Activated CD4-positive, alpha-beta T cell treated with anti-CD3 and anti-CD28 coated beads for 36 hours (primary cell): Measurements from ENCODE around the gene BAD. TPM values are rescaled to one million over a fixed set of nuclear protein-coding genes. Genes with fewer than 3 reads are reported as not detected.

Experiments used
- ATAC-seq: fragments of 200-7000 bp; cut with Tn5 transposase; one replicate; pipeline ENCODE4 v1.10.0; 2021; ENCODE audit warnings: mild to moderate bottlenecking, moderate library complexity
- CTCF ChIA-PET: fragments of 350-600 bp; sonication (Branson Sonifier 250); formaldehyde crosslinking; loops from one replicate; lab custom pipeline; 2021; ENCODE audit warnings: antibody characterized with exemption; lab: Charles Lee
- POLR2A ChIA-PET: fragments of 350-600 bp; sonication (Branson Sonifier 250); formaldehyde crosslinking; loops from one replicate; lab custom pipeline; 2021; ENCODE audit warnings: antibody characterized with exemption, inconsistent platforms; lab: Charles Lee
- DNase-seq: peaks from one replicate; pipeline ENCODE4 v3.0.0-alpha.2; 2020
- H3K27ac Mint-ChIP-seq: one replicate; pipeline ENCODE4 v1.8.0; 2021; ENCODE audit warnings: mixed read lengths
- H3K27me3 Mint-ChIP-seq: one replicate; pipeline ENCODE4 v1.8.0; 2021; ENCODE audit warnings: mixed read lengths
- H3K36me3 Mint-ChIP-seq: one replicate; pipeline ENCODE4 v1.8.0; 2021; ENCODE audit warnings: low read depth, mixed read lengths
- H3K4me1 Mint-ChIP-seq: one replicate; pipeline ENCODE4 v1.8.0; 2021; ENCODE audit warnings: mixed read lengths
- H3K4me3 Mint-ChIP-seq: one replicate; pipeline ENCODE4 v1.8.0; 2021; ENCODE audit warnings: mild to moderate bottlenecking, moderate library complexity, mixed read lengths
- H3K9me3 Mint-ChIP-seq: one replicate; pipeline ENCODE4 v1.8.0; 2021; ENCODE audit warnings: low read depth, mixed read lengths
- intact Hi-C, 2 experiments: fragments of 100-400 bp; cut with DNase I in 1 of 2; cut with micrococcal nuclease in 1 of 2; formaldehyde crosslinking; loops; one replicate each; pipeline versions ENCODE4 v1.14.2 to v1.15.1; 2022 to 2024; cut with DNase I, micrococcal nuclease
- total RNA-seq, 2 experiments: library from RNA; stranded (reverse); gene quantifications; one replicate each; pipeline ENCODE4 v1.2.3, GENCODE V29; 2021

The BAD gene
- total RNA-seq, 2 experiments from 2014 or later = 21.3 to 22.9 TPM

- Mint-ChIP-seq H3K4me3 (no peak overlapping the region), H3K27me3 (no peaks in the 10 kb centered on the region), H3K36me3 (peaks cover 2% of the 10 kb centered on the region), H3K9me3 (no peaks in the 10 kb centered on the region), H3K4me1 (peaks cover 13% of the 10 kb centered on the region), H3K27ac (no peak overlapping the region)
- ATAC-seq (no peak), DNase-seq (no peak)
- POLR2A ChIA-PET = interaction anchor here (1.0 kb wide), 1 partner anchor 65 kb away, joined by 5 read pairs; no protein-coding TSS in a partner anchor
- intact Hi-C loops = no loop called here
- CTCF ChIA-PET = interaction anchor here (1.2 to 1.3 kb wide), 2 partner anchors 14 to 47 kb away, joined by 3 read pairs; partner anchors contain the start of gene FERMT3
Observed at GRCh38 chr11:64254326-64254725, 30.1 kb downstream of the BAD start.

- peak overlapping the region; percentile 84 for H3K4me3 Mint-ChIP-seq
Observed at GRCh38 chr11:64253481-64253880, 31.0 kb downstream of the BAD start.

GRCh38 chr11:64253043-64253442, 31.4 kb downstream of the BAD start:
- POLR2A ChIA-PET = no interaction called here
- H3K9me3 Mint-ChIP-seq = no peaks in the 10 kb centered on the region
- intact Hi-C loops = no loop called here
- H3K27me3 Mint-ChIP-seq = no peaks in the 10 kb centered on the region
- no peak overlapping the region for H3K27ac Mint-ChIP-seq
- H3K36me3 Mint-ChIP-seq = no peaks in the 10 kb centered on the region
- CTCF ChIA-PET = interaction anchor here (0.7 to 1.4 kb wide), 4 partner anchors 10 to 640 kb away, joined by 3 to 8 read pairs (median 3); partner anchors contain the start of gene FERMT3
- DNase-seq (no peak), ATAC-seq (no peak)
- H3K4me3 Mint-ChIP-seq = peak overlapping the region; percentile 84
- peaks cover 13% of the 10 kb centered on the region for H3K4me1 Mint-ChIP-seq

More at GRCh38 chr11:64253481-64253880, 31.0 kb downstream of the BAD start:
- Mint-ChIP-seq H3K36me3 (no peaks in the 10 kb centered on the region), H3K27ac (no peak overlapping the region), H3K4me1 (peaks cover 13% of the 10 kb centered on the region), H3K27me3 (no peaks in the 10 kb centered on the region), H3K9me3 (no peaks in the 10 kb centered on the region)
- ATAC-seq (no peak), DNase-seq (no peak)
- ChIA-PET POLR2A (no interaction called here), CTCF (interaction anchor here (1.2 to 1.3 kb wide), 2 partner anchors 14 to 46 kb away, joined by 3 read pairs; partner anchors contain the start of gene FERMT3)
- intact Hi-C loops = no loop called here

- no peak overlapping the region for H3K27ac Mint-ChIP-seq
- H3K4me1 Mint-ChIP-seq = peaks cover 13% of the 10 kb centered on the region
- H3K27me3 Mint-ChIP-seq = no peaks in the 10 kb centered on the region
- H3K9me3 Mint-ChIP-seq = no peaks in the 10 kb centered on the region
- ATAC-seq (no peak), DNase-seq (peak; percentile 52)
- CTCF ChIA-PET = interaction anchor here (0.5 to 3.2 kb wide), 15 partner anchors 10 to 1774 kb away, joined by 3 to 16 read pairs (median 3); partner anchors contain the start of genes CATSPER1, ESRRA and FKBP2
- no peaks in the 10 kb centered on the region for H3K36me3 Mint-ChIP-seq
- H3K4me3 Mint-ChIP-seq = peak overlapping the region; percentile 84
- POLR2A ChIA-PET = interaction anchor here (0.6 kb wide), 1 partner anchor 65 kb away, joined by 3 read pairs; the partner anchor contains the start of genes PRDX5 and TRMT112
- intact Hi-C loops = no loop called here
Observed at GRCh38 chr11:64252003-64252872, 32.2 kb downstream of the BAD start.

GRCh38 chr11:64251753-64252002, 32.8 kb downstream of the BAD start:
- Mint-ChIP-seq H3K36me3 (no peaks in the 10 kb centered on the region), H3K27me3 (no peaks in the 10 kb centered on the region), H3K27ac (no peak overlapping the region), H3K4me1 (peaks cover 15% of the 10 kb centered on the region), H3K9me3 (no peaks in the 10 kb centered on the region), H3K4me3 (peak overlapping the region; percentile 84)
- CTCF ChIA-PET = interaction anchor here (0.6 to 3.2 kb wide), 11 partner anchors 10 to 1424 kb away, joined by 3 to 16 read pairs (median 5); partner anchors contain the start of genes ESRRA and FKBP2
- no peak for ATAC-seq
- DNase-seq = no peak
- POLR2A ChIA-PET = interaction anchor here (0.6 kb wide), 1 partner anchor 66 kb away, joined by 3 read pairs; the partner anchor contains the start of genes PRDX5 and TRMT112
- intact Hi-C loops = loop anchor here (1.0 kb wide), 3 partner anchors 18 to 53 kb away; partner anchors contain the start of gene GPR137 (in 1 of the 2)

GRCh38 chr11:64251016-64251752, 33.3 kb downstream of the BAD start, which contains the start of gene PLCB3:
PLCB3 (plus strand) TSS chr11:64251530; CDS start chr11:64251650, 120 bp downstream.
- peaks cover 15% of the 10 kb centered on the region for H3K4me1 Mint-ChIP-seq
- H3K27me3 Mint-ChIP-seq = no peaks in the 10 kb centered on the region
- H3K9me3 Mint-ChIP-seq = no peaks in the 10 kb centered on the region
- H3K27ac Mint-ChIP-seq = no peak within 1 kb of the TSS
- ATAC-seq (peak; percentile 62), DNase-seq (peak; percentile 78)
- intact Hi-C loops = loop anchor here (1.0 kb wide), 3 partner anchors 18 to 53 kb away; partner anchors contain the start of gene GPR137 (in 1 of the 2)
- peak within 1 kb of the TSS; percentile 84 for H3K4me3 Mint-ChIP-seq
- CTCF ChIA-PET = interaction anchor here (0.6 to 3.2 kb wide), 15 partner anchors 10 to 1423 kb away, joined by 3 to 20 read pairs (median 5); partner anchors contain the start of genes ESRRA and FKBP2
- H3K36me3 Mint-ChIP-seq = no peaks in the 10 kb centered on the region
- POLR2A ChIA-PET = no interaction called here

- Mint-ChIP-seq H3K27me3 (no peaks in the 10 kb centered on the region), H3K9me3 (no peaks in the 10 kb centered on the region), H3K4me3 (peak overlapping the region; percentile 71), H3K36me3 (peaks cover 5% of the 10 kb centered on the region), H3K27ac (no peak overlapping the region), H3K4me1 (peaks cover 15% of the 10 kb centered on the region)
- CTCF ChIA-PET = interaction anchor here (0.5 to 3.2 kb wide), 16 partner anchors 9 to 443 kb away, joined by 3 to 20 read pairs (median 4); partner anchors contain the start of genes CATSPERZ, ESRRA, FERMT3 and FKBP2
- DNase-seq (no peak), ATAC-seq (no peak)
- POLR2A ChIA-PET = no interaction called here
- intact Hi-C loops = loop anchor here (1.0 kb wide), 4 partner anchors 19 to 54 kb away; partner anchors contain the start of gene GPR137 (in 1 of the 2)
Observed at GRCh38 chr11:64250415-64251015, 34.0 kb downstream of the BAD start.

GRCh38 chr11:64249563-64250414, 34.7 kb downstream of the BAD start:
- ChIA-PET CTCF (interaction anchor here (0.5 to 3.2 kb wide), 16 partner anchors 8 to 1461 kb away, joined by 3 to 20 read pairs (median 4); partner anchors contain the start of genes CATSPERZ, ESRRA, FERMT3 and FKBP2), POLR2A (no interaction called here)
- Mint-ChIP-seq H3K27ac (no peak overlapping the region), H3K36me3 (peaks cover 5% of the 10 kb centered on the region), H3K9me3 (no peaks in the 10 kb centered on the region), H3K27me3 (no peaks in the 10 kb centered on the region), H3K4me1 (peaks cover 15% of the 10 kb centered on the region), H3K4me3 (no peak overlapping the region)
- intact Hi-C loops = loop anchor here (1.0 to 10.0 kb wide), 3 partner anchors 45 to 1645 kb away; partner anchors contain the start of genes MTA2 (in 1 of the 2), TM7SF2 (in 1 of the 2) and ZNHIT2 (in 1 of the 2)
- no peak for ATAC-seq
- no peak for DNase-seq

- Mint-ChIP-seq H3K4me1 (peaks cover 18% of the 10 kb centered on the region), H3K9me3 (no peaks in the 10 kb centered on the region), H3K27me3 (no peaks in the 10 kb centered on the region), H3K36me3 (peaks cover 8% of the 10 kb centered on the region), H3K4me3 (no peak overlapping the region), H3K27ac (no peak overlapping the region)
- intact Hi-C loops = loop anchor here in 1 of 2 experiments (10.0 kb wide), 2 partner anchors 866 to 1644 kb away; partner anchors contain the start of genes MTA2, TM7SF2 and ZNHIT2
- ChIA-PET CTCF (interaction anchor here (0.6 to 3.2 kb wide), 7 partner anchors 7 to 56 kb away, joined by 3 to 20 read pairs (median 7); partner anchors contain the start of genes ESRRA, FERMT3 and FKBP2), POLR2A (no interaction called here)
- DNase-seq = no peak
- no peak for ATAC-seq
Observed at GRCh38 chr11:64249038-64249437, 35.4 kb downstream of the BAD start.
